Mucosa of descending colon (tissue), 3 donors: ENCODE data around the gene PIK3CD. TPM values are rescaled to one million over a fixed set of nuclear protein-coding genes. Genes with fewer than 3 reads are reported as not detected.
A peak's percentile ranks its signal among the peaks of the same experiment; 100 is the strongest.

ENCODE experiments used
- ATAC-seq: fragments of 200-7000 bp; cut with Tn5 transposase; one replicate; pipeline ENCODE4 v1.9.1; 2020; ENCODE audit warnings: mild to moderate bottlenecking, moderate library complexity
- DNase-seq, 3 donors: peaks; one replicate each; pipeline ENCODE4 v3.0.0-alpha.2; 2020
- H3K36me3 ChIP-seq: fragments of 200-600 bp; one replicate; pipeline ENCODE4 v1.8.0; 2021; ENCODE audit warnings: low read depth, mild to moderate bottlenecking
- H3K4me1 ChIP-seq: fragments of 200-600 bp; one replicate; pipeline ENCODE4 v1.8.0; 2021; ENCODE audit warnings: low read depth, mild to moderate bottlenecking
- H3K4me3 ChIP-seq: fragments of 200-600 bp; one replicate; pipeline ENCODE4 v1.8.0; 2021; ENCODE audit warnings: mild to moderate bottlenecking
- H3K9me3 ChIP-seq: fragments of 200-600 bp; one replicate; pipeline ENCODE4 v1.8.0; 2021; ENCODE audit warnings: mild to moderate bottlenecking
- CTCF ChIP-seq: fragments of 200-600 bp; IDR thresholded peaks from one replicate; pipeline ENCODE4 v1.8.0; 2022; ENCODE audit warnings: antibody characterized with exemption, mild to moderate bottlenecking
- intact Hi-C, 2 donors: fragments of 100-400 bp; cut with DNase I in 1 of 2; cut with micrococcal nuclease in 1 of 2; formaldehyde crosslinking; loops; one replicate each; pipeline versions ENCODE4 v1.11.0 to v1.11.1; 2022; cut with DNase I, micrococcal nuclease
- total RNA-seq, 3 donors: library from RNA; stranded (reverse); fragmentation: NEBNext Ultra II Directional in 2 of 3; extraction: Animal tissue kit (Norgen Biotek cat#: 25700) in 2 of 3; gene quantifications; one replicate each; pipeline versions ENCODE4 v1.2.1 to v1.2.4, GENCODE V29; 2021 to 2023
- donor health status: DM: no; HTN: no; CAD: no; lungs with moderate emphysema.
- donor health status: DM: no; HTN: no; CAD: no.
- donor health status: DM: no; HTN: yes; CAD: no.

PIK3CD gene
- total RNA-seq, 3 donors from 2014 or later, result 4.6 to 11.7 (median 4.8) TPM

- TF ChIP-seq CTCF, result no peak
- intact Hi-C loops, result no loop called here
- ATAC-seq (no peak), DNase-seq (no peak)
- Histone ChIP-seq H3K4me1 (no peaks in the 10 kb centered on the region), H3K9me3 (peaks cover 4% of the 10 kb centered on the region), H3K4me3 (no peak overlapping the region), H3K36me3 (peaks cover 14% of the 10 kb centered on the region)
These were observed 74.9 kb downstream of the PIK3CD start for GRCh38 chr1:9726406-9726805.

- Histone ChIP-seq H3K9me3 (peaks cover 4% of the 10 kb centered on the region), H3K4me3 (no peak overlapping the region), H3K36me3 (peaks cover 20% of the 10 kb centered on the region), H3K4me1 (no peaks in the 10 kb centered on the region)
- TF ChIP-seq CTCF, result no peak
- intact Hi-C loops, result no loop called here
- DNase-seq (no peak), ATAC-seq (no peak)
These were observed 75.5 kb downstream of the PIK3CD start for GRCh38 chr1:9726905-9727595.

- no peak for TF ChIP-seq CTCF
- Histone ChIP-seq H3K4me3 (no peak overlapping the region), H3K9me3 (no peaks in the 10 kb centered on the region), H3K4me1 (no peaks in the 10 kb centered on the region), H3K36me3 (peaks cover 28% of the 10 kb centered on the region)
- intact Hi-C loops, result no loop called here
- DNase-seq (no peak), ATAC-seq (no peak)
These were observed 77.1 kb downstream of the PIK3CD start for GRCh38 chr1:9728451-9729295.

GRCh38 chr1:9729523-9729922 lies 78.0 kb downstream of the PIK3CD start:
- no peaks in the 10 kb centered on the region for H3K9me3 ChIP-seq
- no peak for TF ChIP-seq CTCF

GRCh38 chr1:9730096-9730901 lies 78.8 kb downstream of the PIK3CD start:
- Histone ChIP-seq H3K4me3 (no peak overlapping the region), H3K36me3 (peaks cover 44% of the 10 kb centered on the region), H3K9me3 (no peaks in the 10 kb centered on the region), H3K4me1 (no peaks in the 10 kb centered on the region)
- peak in 1 of 3 donors; percentile 74 for DNase-seq
- peak; percentile 46 for ATAC-seq
- intact Hi-C loops, result no loop called here
- TF ChIP-seq CTCF, result no peak

More at GRCh38 chr1:9729523-9729922, 78.0 kb downstream of the PIK3CD start:
- intact Hi-C loops, result no loop called here
- H3K4me3 ChIP-seq, result no peak overlapping the region
- DNase-seq (no peak), ATAC-seq (no peak)
- peaks cover 36% of the 10 kb centered on the region for H3K36me3 ChIP-seq
- no peaks in the 10 kb centered on the region for H3K4me1 ChIP-seq
